ENCODE measurements around the gene RNF181.

DNA sequence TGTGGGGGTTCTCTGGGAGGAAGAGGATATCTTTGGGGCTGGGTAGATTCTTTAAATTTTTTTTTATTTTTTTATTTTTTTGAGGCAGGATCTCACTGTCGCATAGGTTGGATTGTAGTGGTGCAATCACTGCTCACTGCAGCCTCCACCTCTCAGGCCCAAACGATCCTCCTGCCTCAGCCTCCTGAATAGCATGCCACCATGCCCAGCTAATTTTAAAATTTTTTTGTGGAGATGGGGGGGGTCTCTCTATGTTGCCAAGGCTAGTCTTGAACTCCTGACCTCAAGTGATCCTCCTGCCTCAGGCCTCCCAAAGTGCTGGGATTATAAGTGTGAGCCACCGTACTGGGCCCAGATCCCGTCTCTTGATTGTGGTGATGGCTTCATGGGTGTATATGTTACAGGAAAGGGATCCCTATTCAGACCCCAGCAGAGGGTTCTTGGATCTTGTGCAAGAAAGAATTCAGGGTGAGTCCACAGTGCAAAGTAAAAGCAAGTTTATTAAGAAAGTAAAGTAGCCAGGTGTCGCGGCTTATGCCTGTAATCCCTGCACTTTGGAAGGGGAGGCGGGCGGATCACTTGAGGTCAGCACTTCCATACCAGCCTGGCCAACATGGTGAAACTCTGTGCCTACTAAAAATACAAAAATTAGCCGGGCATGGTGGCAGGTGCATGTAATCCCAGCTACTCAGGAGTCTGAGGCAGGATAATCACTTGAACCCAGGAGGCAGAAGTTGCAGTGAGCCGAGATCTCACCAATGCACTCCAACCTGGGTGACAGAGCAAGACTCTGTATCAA is 18.4 kb downstream of the RNF181 start:
- TF ChIP-seq, protein P1, sequence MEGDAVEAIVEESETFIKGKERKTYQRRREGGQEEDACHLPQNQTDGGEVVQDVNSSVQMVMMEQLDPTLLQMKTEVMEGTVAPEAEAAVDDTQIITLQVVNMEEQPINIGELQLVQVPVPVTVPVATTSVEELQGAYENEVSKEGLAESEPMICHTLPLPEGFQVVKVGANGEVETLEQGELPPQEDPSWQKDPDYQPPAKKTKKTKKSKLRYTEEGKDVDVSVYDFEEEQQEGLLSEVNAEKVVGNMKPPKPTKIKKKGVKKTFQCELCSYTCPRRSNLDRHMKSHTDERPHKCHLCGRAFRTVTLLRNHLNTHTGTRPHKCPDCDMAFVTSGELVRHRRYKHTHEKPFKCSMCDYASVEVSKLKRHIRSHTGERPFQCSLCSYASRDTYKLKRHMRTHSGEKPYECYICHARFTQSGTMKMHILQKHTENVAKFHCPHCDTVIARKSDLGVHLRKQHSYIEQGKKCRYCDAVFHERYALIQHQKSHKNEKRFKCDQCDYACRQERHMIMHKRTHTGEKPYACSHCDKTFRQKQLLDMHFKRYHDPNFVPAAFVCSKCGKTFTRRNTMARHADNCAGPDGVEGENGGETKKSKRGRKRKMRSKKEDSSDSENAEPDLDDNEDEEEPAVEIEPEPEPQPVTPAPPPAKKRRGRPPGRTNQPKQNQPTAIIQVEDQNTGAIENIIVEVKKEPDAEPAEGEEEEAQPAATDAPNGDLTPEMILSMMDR (IDR thresholded peaks at IDR 0.05) = no peak
- TF ChIP-seq POLR2A (IDR thresholded peaks at IDR 0.05) = no peak

Measured in Peyer's patch (tissue), 4 donors.